ENCODE measurements around the gene ZNF3.

The ZNF3 gene

GRCh38 chr7:100033526-100033925 lies 48.0 kb downstream of the ZNF3 start:
- no peak overlapping the region for H3K4me3 ChIP-seq (ENCODE audit: low read depth, low read length)
- TF ChIP-seq CTCF (IDR thresholded peaks at IDR 0.05; ENCODE audit: low read depth, low read length): no peak

- no peak for TF ChIP-seq CTCF (IDR thresholded peaks at IDR 0.05; ENCODE audit: low read depth, low read length)
- H3K4me3 ChIP-seq (ENCODE audit: low read depth, low read length): no peak overlapping the region
These were observed 51.9 kb downstream of the ZNF3 start for GRCh38 chr7:100029596-100029995.

GRCh38 chr7:100027197-100027596 lies 54.3 kb downstream of the ZNF3 start:
- no peak overlapping the region for H3K4me3 ChIP-seq (ENCODE audit: low read depth, low read length)

GRCh38 chr7:100024020-100024619 lies 57.4 kb downstream of the ZNF3 start:
- TF ChIP-seq CTCF (IDR thresholded peaks at IDR 0.05; ENCODE audit: low read depth, low read length): no peak
- H3K4me3 ChIP-seq (ENCODE audit: low read depth, low read length): no peak overlapping the region

More at GRCh38 chr7:100027197-100027596, 54.3 kb downstream of the ZNF3 start:
- no peak for TF ChIP-seq CTCF (IDR thresholded peaks at IDR 0.05; ENCODE audit: low read depth, low read length)

GRCh38 chr7:100023526-100023925 lies 58.0 kb downstream of the ZNF3 start:
- no peak for TF ChIP-seq CTCF (IDR thresholded peaks at IDR 0.05; ENCODE audit: low read depth, low read length)

GRCh38 chr7:100022621-100023020 lies 58.9 kb downstream of the ZNF3 start:
- no peak overlapping the region for H3K4me3 ChIP-seq (ENCODE audit: low read depth, low read length)
- no peak for TF ChIP-seq CTCF (IDR thresholded peaks at IDR 0.05; ENCODE audit: low read depth, low read length)

More at GRCh38 chr7:100023526-100023925, 58.0 kb downstream of the ZNF3 start:
- H3K4me3 ChIP-seq (ENCODE audit: low read depth, low read length): no peak overlapping the region

GRCh38 chr7:100021297-100021696 lies 60.2 kb downstream of the ZNF3 start:
- H3K4me3 ChIP-seq (ENCODE audit: low read depth, low read length): no peak overlapping the region
- TF ChIP-seq CTCF (IDR thresholded peaks at IDR 0.05; ENCODE audit: low read depth, low read length): no peak

Data from WI38 (cell line).